Ishikawa (cell line): ENCODE data around the gene MPO.
A peak's percentile ranks its signal among the peaks of the same experiment; 100 is the strongest.

Experiments
- CEBPB ChIP-seq: IDR thresholded peaks from 2 replicates; pipeline ENCODE4 v1.6.1; 2012
- CREB1 ChIP-seq: IDR thresholded peaks from 2 replicates; pipeline ENCODE4 v1.6.1; 2012; ENCODE audit warnings: low read depth
- EGR1 ChIP-seq: IDR thresholded peaks from 2 replicates; pipeline ENCODE4 v1.6.1; 2012
- EP300 ChIP-seq: IDR thresholded peaks from 2 replicates; pipeline ENCODE4 v1.6.1; 2012; ENCODE audit warnings: borderline replicate concordance
- FOXM1 ChIP-seq: IDR thresholded peaks from 2 replicates; pipeline ENCODE4 v1.6.1; 2012; ENCODE audit warnings: low read depth, borderline replicate concordance
- NFIC ChIP-seq: IDR thresholded peaks from 2 replicates; pipeline ENCODE4 v1.6.1; 2012
- RAD21 ChIP-seq: IDR thresholded peaks from 2 replicates; pipeline ENCODE4 v1.6.1; 2012; ENCODE audit warnings: low read depth
- TAF1 ChIP-seq: IDR thresholded peaks from 2 replicates; pipeline ENCODE4 v1.6.1; 2012; ENCODE audit warnings: low read depth, mild to moderate bottlenecking
- TCF12 ChIP-seq: IDR thresholded peaks from 2 replicates; pipeline ENCODE4 v1.6.1; 2012; ENCODE audit warnings: low read depth
- TEAD4 ChIP-seq: IDR thresholded peaks from 2 replicates; pipeline ENCODE4 v1.6.1; 2012
- YY1 ChIP-seq: IDR thresholded peaks from 2 replicates; pipeline ENCODE4 v1.6.1; 2012; ENCODE audit warnings: low read depth
- ZBTB7A ChIP-seq: IDR thresholded peaks from 2 replicates; pipeline ENCODE4 v1.6.1; 2012; ENCODE audit warnings: low read depth
- TF ChIP-seq, protein P1 (sequence below): IDR thresholded peaks from 2 replicates; pipeline ENCODE4 v1.6.1; 2012
- TF ChIP-seq, protein P2 (sequence below): IDR thresholded peaks from 2 replicates; pipeline ENCODE4 v1.6.1; 2012
- TF ChIP-seq, protein P3 (sequence below): IDR thresholded peaks from 2 replicates; pipeline ENCODE4 v1.6.1; 2012; ENCODE audit warnings: low read depth, mild to moderate bottlenecking

Gene MPO

DNA sequence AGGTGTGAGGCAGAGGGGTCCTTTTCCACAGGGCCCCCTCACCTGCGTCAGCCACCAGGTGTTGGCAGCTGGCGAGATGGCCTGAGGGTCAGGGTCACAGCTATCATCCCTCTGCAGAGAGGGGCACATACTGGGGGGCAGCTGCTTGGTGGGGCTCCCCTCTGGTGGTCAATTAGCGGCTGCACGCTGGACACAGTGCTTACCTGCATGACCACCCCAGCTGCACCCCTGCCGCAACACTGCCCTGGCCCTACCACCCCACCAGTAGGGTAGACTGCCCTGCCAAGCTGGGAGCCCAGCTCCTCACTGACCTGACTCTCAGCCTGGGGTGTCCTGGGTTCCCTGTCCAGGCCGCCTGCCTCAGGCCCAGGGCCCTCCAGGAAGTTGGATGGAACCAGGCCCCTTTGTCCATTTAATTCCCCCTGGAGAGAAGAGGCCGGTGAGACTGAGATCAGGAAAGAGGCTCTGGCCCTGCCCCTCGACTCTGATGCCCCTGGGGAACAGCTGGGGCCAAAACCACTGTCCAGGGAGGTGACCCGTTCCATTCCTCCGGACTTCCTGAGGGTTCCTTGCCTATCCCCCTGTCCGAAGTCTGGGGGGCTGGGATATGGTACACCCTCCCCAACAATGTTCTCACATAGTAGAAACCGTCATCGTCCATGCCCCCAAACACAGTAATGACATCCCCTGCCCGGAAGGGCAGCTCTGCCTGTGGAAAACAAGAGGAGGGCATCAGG, 24.2 kb upstream of the MPO start:
- TF ChIP-seq CEBPB (no peak), RAD21 (no peak), ZBTB7A (no peak), YY1 (no peak), FOXM1 (no peak), TEAD4 (no peak), EGR1 (no peak), CREB1 (no peak), EP300 (no peak)
- TF ChIP-seq, protein P1, sequence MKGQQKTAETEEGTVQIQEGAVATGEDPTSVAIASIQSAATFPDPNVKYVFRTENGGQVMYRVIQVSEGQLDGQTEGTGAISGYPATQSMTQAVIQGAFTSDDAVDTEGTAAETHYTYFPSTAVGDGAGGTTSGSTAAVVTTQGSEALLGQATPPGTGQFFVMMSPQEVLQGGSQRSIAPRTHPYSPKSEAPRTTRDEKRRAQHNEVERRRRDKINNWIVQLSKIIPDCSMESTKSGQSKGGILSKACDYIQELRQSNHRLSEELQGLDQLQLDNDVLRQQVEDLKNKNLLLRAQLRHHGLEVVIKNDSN = no peak
- TF ChIP-seq, protein P2, sequence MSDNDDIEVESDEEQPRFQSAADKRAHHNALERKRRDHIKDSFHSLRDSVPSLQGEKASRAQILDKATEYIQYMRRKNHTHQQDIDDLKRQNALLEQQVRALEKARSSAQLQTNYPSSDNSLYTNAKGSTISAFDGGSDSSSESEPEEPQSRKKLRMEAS = no peak
- TF ChIP-seq, protein P3, sequence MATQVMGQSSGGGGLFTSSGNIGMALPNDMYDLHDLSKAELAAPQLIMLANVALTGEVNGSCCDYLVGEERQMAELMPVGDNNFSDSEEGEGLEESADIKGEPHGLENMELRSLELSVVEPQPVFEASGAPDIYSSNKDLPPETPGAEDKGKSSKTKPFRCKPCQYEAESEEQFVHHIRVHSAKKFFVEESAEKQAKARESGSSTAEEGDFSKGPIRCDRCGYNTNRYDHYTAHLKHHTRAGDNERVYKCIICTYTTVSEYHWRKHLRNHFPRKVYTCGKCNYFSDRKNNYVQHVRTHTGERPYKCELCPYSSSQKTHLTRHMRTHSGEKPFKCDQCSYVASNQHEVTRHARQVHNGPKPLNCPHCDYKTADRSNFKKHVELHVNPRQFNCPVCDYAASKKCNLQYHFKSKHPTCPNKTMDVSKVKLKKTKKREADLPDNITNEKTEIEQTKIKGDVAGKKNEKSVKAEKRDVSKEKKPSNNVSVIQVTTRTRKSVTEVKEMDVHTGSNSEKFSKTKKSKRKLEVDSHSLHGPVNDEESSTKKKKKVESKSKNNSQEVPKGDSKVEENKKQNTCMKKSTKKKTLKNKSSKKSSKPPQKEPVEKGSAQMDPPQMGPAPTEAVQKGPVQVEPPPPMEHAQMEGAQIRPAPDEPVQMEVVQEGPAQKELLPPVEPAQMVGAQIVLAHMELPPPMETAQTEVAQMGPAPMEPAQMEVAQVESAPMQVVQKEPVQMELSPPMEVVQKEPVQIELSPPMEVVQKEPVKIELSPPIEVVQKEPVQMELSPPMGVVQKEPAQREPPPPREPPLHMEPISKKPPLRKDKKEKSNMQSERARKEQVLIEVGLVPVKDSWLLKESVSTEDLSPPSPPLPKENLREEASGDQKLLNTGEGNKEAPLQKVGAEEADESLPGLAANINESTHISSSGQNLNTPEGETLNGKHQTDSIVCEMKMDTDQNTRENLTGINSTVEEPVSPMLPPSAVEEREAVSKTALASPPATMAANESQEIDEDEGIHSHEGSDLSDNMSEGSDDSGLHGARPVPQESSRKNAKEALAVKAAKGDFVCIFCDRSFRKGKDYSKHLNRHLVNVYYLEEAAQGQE = no peak

DNA sequence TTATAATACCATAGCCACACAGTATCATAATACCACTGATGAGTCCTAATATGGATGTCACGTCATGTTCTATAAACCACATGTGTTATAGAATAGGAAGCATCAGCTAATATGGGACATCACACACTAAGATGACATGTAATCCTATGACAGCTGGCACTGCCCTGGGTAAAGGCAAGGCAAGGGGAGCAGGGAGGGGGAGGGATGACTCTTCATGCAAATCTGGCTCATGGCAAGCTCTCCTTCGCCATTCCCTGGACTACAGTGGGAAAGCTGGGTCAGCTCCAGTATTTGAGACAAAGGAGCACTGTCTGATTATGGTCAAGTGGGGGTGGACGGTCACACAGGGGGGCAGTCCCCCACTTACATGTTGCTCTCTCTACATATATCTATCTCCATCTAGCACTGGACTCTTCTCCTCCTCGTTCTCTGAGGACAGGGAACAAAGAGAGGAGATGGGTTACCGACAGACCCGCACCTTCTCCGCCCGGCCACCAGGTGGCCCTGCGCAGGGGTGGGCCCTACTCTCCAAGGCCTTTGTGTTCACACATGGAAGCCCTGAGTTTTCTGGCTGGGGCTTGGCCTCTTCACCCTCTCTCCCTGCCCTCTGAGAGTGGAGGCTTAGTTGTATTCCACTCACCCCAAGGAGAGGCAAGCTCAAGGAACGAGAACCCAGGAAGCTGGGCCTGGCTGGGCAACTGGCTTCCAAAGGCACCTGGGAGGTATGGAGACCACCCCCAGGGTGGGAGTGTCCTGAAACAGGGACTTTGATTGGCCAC, 23.4 kb upstream of the MPO start:
- TF ChIP-seq CREB1 = no peak
- no peak for TF ChIP-seq TAF1
- TF ChIP-seq, protein P2 = no peak
- TF ChIP-seq TEAD4 = no peak
- TF ChIP-seq FOXM1 = no peak
- TF ChIP-seq RAD21 = peak; percentile 67

DNA sequence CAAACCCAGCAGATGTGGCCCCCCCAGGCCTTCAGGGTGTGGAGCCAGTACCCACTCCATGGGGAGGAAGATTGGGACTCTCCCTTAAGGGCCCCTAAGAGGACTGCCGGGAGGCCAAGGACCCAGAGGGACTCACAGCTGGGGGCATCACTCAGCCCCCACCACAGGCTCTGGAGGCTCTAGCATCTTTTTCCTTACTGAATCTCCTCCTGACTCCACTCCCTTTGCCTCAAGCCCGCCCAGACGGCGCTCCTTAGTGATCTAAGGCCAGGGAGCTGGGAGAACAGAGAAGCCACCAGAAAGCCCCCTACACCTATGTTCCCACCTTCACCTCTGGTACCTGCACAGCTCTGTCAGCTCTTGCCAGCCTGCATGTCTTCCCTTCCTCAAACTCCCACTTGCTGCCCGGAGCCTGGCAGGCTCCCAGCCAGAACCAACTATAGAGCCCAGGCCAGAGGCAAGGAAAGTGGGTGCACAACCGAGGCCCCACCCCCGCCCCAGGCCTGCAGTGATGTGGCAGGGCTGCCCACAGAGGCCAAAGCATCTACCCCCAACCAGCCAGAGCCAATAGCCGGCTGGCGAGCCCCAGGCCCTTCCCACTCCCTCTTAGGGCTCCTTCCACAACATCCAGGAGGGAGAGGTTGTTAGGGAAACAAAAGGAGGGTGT, 22.3 kb upstream of the MPO start:
- TF ChIP-seq, protein P2 = no peak
- TF ChIP-seq CEBPB (no peak), ZBTB7A (no peak), FOXM1 (no peak), CREB1 (no peak)

DNA sequence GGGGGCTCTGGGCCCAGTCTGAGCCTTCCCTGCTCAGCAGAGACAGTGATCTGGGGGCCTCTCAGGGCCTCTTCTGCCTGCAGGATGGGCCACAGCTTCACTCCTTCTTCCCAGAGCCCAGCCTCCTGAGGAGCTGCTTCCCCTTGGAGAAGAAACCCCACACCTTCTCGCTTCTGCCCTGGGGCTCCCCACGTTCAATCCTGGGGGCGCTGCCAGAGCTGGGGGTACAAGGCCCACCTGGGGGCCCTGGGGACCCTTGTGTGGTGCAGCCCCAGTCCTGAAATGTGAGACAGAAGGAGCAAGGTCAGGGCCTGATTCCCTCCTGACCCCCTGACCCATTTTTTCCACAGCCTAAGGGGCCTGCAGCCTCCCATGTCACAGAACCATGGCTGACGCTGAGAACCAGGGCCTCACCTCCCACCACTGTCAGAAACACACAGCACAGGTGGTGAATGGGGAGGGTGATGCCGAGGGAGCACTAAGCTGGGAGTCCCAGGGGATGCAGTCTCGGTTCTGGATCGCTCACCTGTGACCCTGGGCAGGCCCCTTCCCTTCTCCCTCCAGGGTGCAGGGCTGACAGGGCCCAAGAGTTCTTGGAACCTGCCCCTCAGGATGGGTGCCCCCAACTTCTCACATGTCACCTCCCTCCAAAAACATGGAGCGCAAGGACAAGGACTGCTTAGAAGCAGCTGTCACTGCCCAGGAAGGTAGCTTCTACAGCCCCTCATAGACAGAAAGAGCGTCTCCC, 21.6 kb upstream of the MPO start:
- TF ChIP-seq CEBPB (no peak), ZBTB7A (no peak), TAF1 (no peak), TEAD4 (no peak), FOXM1 (no peak), EGR1 (no peak), TCF12 (no peak), EP300 (no peak), NFIC (no peak), YY1 (no peak), CREB1 (no peak), RAD21 (no peak)
- TF ChIP-seq, protein P2 = no peak
- TF ChIP-seq, protein P3 = no peak
- TF ChIP-seq, protein P1 = no peak
